Stimulated activated CD8-positive, alpha-beta memory T cell treated with anti-CD3 and anti-CD28 coated beads, Interleukin-4, amount 100 ng/mL, for 1 hour (primary cell): ENCODE measurements around the gene HSD3B2.

Source experiments
- DNase-seq, 2 donors: peaks; one replicate each; pipeline ENCODE4 v3.0.0-alpha.2; 2020; ENCODE audit warnings: low read depth in 2 of 2, low spot score in 1 of 2

The HSD3B2 gene

GRCh38 chr1:119453021-119453420 is 38.1 kb downstream of the HSD3B2 start:
- no peak for DNase-seq

- DNase-seq = no peak
Observed at GRCh38 chr1:119462964-119463363, 48.0 kb downstream of the HSD3B2 start.

- DNase-seq = no peak
Observed at GRCh38 chr1:119463569-119463968, 48.6 kb downstream of the HSD3B2 start.

GRCh38 chr1:119466445-119466844 is 51.5 kb downstream of the HSD3B2 start:
- DNase-seq = no peak

- no peak for DNase-seq
Observed at GRCh38 chr1:119467219-119467618, 52.3 kb downstream of the HSD3B2 start.

GRCh38 chr1:119467857-119468668 is 53.1 kb downstream of the HSD3B2 start:
- DNase-seq = no peak

- DNase-seq = no peak
Observed at GRCh38 chr1:119469741-119470140, 54.8 kb downstream of the HSD3B2 start.

GRCh38 chr1:119470377-119470776 is 55.4 kb downstream of the HSD3B2 start:
- DNase-seq = no peak

- DNase-seq = no peak
Observed at GRCh38 chr1:119470958-119471357, 56.0 kb downstream of the HSD3B2 start.

GRCh38 chr1:119471566-119471965 is 56.6 kb downstream of the HSD3B2 start:
- DNase-seq = no peak

GRCh38 chr1:119472080-119472818 is 57.3 kb downstream of the HSD3B2 start:
- DNase-seq = no peak
